Loucy (cell line): ENCODE data around the gene TBC1D2.

Experiments used
- EZH2phosphoT487 ChIP-seq: fragments of 200-600 bp; IDR thresholded peaks from 2 replicates; pipeline ENCODE4 v1.6.1; 2018; ENCODE audit warnings: antibody characterized with exemption, mild to moderate bottlenecking, moderate library complexity, borderline replicate concordance
- TF ChIP-seq, protein P1 (sequence below): fragments of 200-600 bp; sonication (generic); conservative IDR thresholded peaks from 2 replicates; pipeline ENCODE4 v1.5.1; 2014; ENCODE audit warnings: mild to moderate bottlenecking, antibody characterized with exemption, low read length

DNA sequence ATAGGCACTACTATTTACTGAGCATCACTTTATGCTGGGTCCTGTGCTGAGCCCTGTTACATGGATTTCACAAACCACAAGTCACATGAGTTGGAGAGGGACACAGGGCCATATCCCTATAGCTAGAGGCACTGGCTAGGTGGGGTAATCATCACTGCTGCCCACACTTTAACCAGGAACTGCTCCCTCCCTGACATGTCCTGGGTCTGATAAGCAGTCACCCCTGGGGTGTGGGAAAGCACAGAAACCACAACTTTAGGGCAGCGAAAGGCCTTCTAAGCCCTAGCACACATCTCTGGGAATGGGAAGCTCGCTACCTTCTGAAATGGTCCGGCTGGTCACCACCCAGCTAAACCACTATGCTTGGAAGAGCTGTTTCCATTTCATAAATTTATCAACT is 15.0 kb downstream of the TBC1D2 start:
- TF ChIP-seq, protein P1, sequence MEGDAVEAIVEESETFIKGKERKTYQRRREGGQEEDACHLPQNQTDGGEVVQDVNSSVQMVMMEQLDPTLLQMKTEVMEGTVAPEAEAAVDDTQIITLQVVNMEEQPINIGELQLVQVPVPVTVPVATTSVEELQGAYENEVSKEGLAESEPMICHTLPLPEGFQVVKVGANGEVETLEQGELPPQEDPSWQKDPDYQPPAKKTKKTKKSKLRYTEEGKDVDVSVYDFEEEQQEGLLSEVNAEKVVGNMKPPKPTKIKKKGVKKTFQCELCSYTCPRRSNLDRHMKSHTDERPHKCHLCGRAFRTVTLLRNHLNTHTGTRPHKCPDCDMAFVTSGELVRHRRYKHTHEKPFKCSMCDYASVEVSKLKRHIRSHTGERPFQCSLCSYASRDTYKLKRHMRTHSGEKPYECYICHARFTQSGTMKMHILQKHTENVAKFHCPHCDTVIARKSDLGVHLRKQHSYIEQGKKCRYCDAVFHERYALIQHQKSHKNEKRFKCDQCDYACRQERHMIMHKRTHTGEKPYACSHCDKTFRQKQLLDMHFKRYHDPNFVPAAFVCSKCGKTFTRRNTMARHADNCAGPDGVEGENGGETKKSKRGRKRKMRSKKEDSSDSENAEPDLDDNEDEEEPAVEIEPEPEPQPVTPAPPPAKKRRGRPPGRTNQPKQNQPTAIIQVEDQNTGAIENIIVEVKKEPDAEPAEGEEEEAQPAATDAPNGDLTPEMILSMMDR, result no peak
- TF ChIP-seq EZH2phosphoT487, result no peak
